K562 (cell line): Measurements from ENCODE around the gene MAD1L1. TPM values are rescaled to one million over a fixed set of nuclear protein-coding genes. Genes with fewer than 3 reads are reported as not detected.

ENCODE experiments used
- ATAC-seq: fragments of 200-7000 bp; cut with Tn5 transposase; 3 replicates; pipeline ENCODE4 v1.9.1; 2020; ENCODE audit warnings: moderate library complexity
- BruUV-seq: library from RNA; stranded (reverse); fragments of 400-500 nt; replicated peaks from 2 replicates; lab custom pipeline; 2021; lab: Mats Ljungman, UMichigan
- CTCF ChIA-PET: fragments of 300-600 bp; formaldehyde crosslinking; extraction: SDS; loops from one replicate; lab custom pipeline; 2021; ENCODE audit warnings: low intra/inter-chr PET ratio; lab: Yijun Ruan, JAX
- POLR2A ChIA-PET: fragments of 300-600, 350-650 bp; sonication (Branson Sonifier 250); formaldehyde crosslinking; extraction: SDS; loops from one replicate; lab custom pipeline; 2021; ENCODE audit warnings: antibody characterized with exemption, inconsistent platforms; lab: Yijun Ruan, JAX
- DNase-seq, 4 experiments: peaks; one replicate each; pipeline versions ENCODE4 v3.0.0 to v3.0.0-alpha.2; 2011 to 2018; ENCODE audit warnings: low spot score in 3 of 4, mixed read lengths in 3 of 4; ENCODE audit errors: extremely low read depth in 1 of 4
- FAIRE-seq: peaks from 2 replicates; lab custom pipeline; 2011; peaks lifted over from hg19 to GRCh38; lab: Jason Lieb, UNC
- H2AFZ ChIP-seq: 2 replicates; pipeline ENCODE4 v1.6.0; 2011; ENCODE audit warnings: low read depth, low read length, control low read depth, inconsistent platforms
- H3K27ac ChIP-seq: fragments of 200-600 bp; 3 replicates; pipeline ENCODE4 v1.8.0; 2011; ENCODE audit warnings: low read depth, mild to moderate bottlenecking, control low read depth, inconsistent platforms, low read length, moderate library complexity, mixed read lengths; ENCODE audit errors: extremely low read depth
- H3K27me3 ChIP-seq, 2 experiments: fragments of 300-600 bp in 1 of 2; 2 replicates in 1 of 2; 3 replicates in 1 of 2; pipeline versions ENCODE4 v1.6.0 to v1.8.0; 2011; ENCODE audit warnings: inconsistent platforms in 2 of 2, low read length in 2 of 2, mild to moderate bottlenecking in 1 of 2, mixed read lengths in 1 of 2, moderate library complexity in 1 of 2; ENCODE audit not compliant: control insufficient read depth in 2 of 2, insufficient read depth in 2 of 2
- H3K36me3 ChIP-seq: fragments of 300-600 bp; 3 replicates; pipeline ENCODE4 v1.8.0; 2011; ENCODE audit warnings: mild to moderate bottlenecking, low read length, inconsistent platforms; ENCODE audit not compliant: control insufficient read depth, insufficient read depth
- H3K4me1 ChIP-seq, 2 experiments: fragments of 200-600 bp in 1 of 2; replicated peaks in 1 of 2; 2 replicates in 1 of 2; 3 replicates in 1 of 2; pipeline versions ENCODE4 v1.5.1 to v1.8.0; 2011; ENCODE audit warnings: inconsistent platforms in 2 of 2, low read length in 2 of 2, mild to moderate bottlenecking in 1 of 2, mixed read lengths in 1 of 2, moderate library complexity in 1 of 2; ENCODE audit not compliant: control insufficient read depth in 2 of 2, insufficient read depth in 2 of 2
- H3K4me2 ChIP-seq: 2 replicates; pipeline ENCODE4 v1.6.1; 2011; ENCODE audit warnings: low read length, control low read depth, inconsistent platforms, mixed read lengths; ENCODE audit not compliant: insufficient read depth
- H3K4me3 ChIP-seq: fragments of 200-600 bp; sonication (generic), shearing (Covaris generic); 2 replicates; pipeline ENCODE4 v1.5.1; 2016; ENCODE audit warnings: control low read depth, inconsistent platforms
- H3K79me2 ChIP-seq: fragments of 200-600 bp; 3 replicates; pipeline ENCODE4 v1.8.0; 2011; ENCODE audit warnings: low read length, inconsistent platforms; ENCODE audit not compliant: control insufficient read depth, insufficient read depth
- H3K9ac ChIP-seq, 2 experiments: 2 replicates each; pipeline versions ENCODE4 v1.6.0 to v1.6.1; 2011; ENCODE audit warnings: low read depth in 2 of 2, low read length in 2 of 2, control low read depth in 1 of 2, inconsistent platforms in 1 of 2, mild to moderate bottlenecking in 1 of 2, mixed read lengths in 1 of 2; ENCODE audit not compliant: insufficient read depth in 1 of 2
- H3K9me1 ChIP-seq: one replicate; pipeline ENCODE4 v1.6.0; 2011; ENCODE audit warnings: inconsistent platforms, mild to moderate bottlenecking, low read length, moderate library complexity; ENCODE audit not compliant: control insufficient read depth, insufficient read depth
- H3K9me3 ChIP-seq: replicated peaks from 2 replicates; pipeline ENCODE4 v1.5.1; 2011; ENCODE audit warnings: low read depth, low read length, inconsistent platforms; ENCODE audit not compliant: control insufficient read depth, insufficient read depth
- H4K20me1 ChIP-seq: replicated peaks from 2 replicates; pipeline ENCODE4 v1.6.1; 2011; ENCODE audit warnings: low read length, inconsistent platforms, mixed read lengths; ENCODE audit not compliant: control insufficient read depth, insufficient read depth
- HDAC6 ChIP-seq: IDR thresholded peaks from 2 replicates; pipeline ENCODE4 v1.6.1; 2012; ENCODE audit warnings: low read depth, mild to moderate bottlenecking, control low read depth, inconsistent platforms, low read length, moderate library complexity
- TOE1 ChIP-seq, 2 experiments: fragments of 450-650 bp in 1 of 2; sonication (generic) in 1 of 2; formaldehyde crosslinking in 1 of 2; IDR thresholded peaks; 2 replicates each; pipeline versions ENCODE4 v1.7.1 to v1.8.0; 2016 to 2022; ENCODE audit warnings: borderline replicate concordance in 2 of 2, mild to moderate bottlenecking in 2 of 2, antibody characterized with exemption in 1 of 2, inconsistent platforms in 1 of 2, low read depth in 1 of 2, missing genetic modification reagents in 1 of 2, moderate library complexity in 1 of 2
- WGBS: fragments of 100-300 bp; shearing (Covaris generic); methylation state at CpG from one replicate; pipeline ENCODE4 v1.1.6; 2016; ENCODE audit warnings: low coverage, mixed read lengths; ENCODE audit not compliant: insufficient coverage; ENCODE audit errors: missing lambda C conversion rate; 5-methylcytosine and 5-hydroxymethylcytosine counted together
- in situ Hi-C: fragments of 300-500 bp; cut with MboI; formaldehyde crosslinking; loops from 4 replicates; pipeline ENCODE4 v1.15.0; 2018; ENCODE audit warnings: inconsistent platforms, mixed read lengths
- intact Hi-C: fragments of 100-400 bp; cut with micrococcal nuclease; formaldehyde crosslinking; loops from 2 replicates; pipeline ENCODE4 v1.14.2; 2022
- polyA plus RNA-seq, 8 experiments: library from polyadenylated mRNA; depleted of rRNA in 4 of 8; stranded (reverse) in 5 of 8; unstranded in 3 of 8; fragments of >200 nt; fragmentation: Nextera tagmentation in 2 of 8; fragmentation: Illumina TruSeq in 1 of 8; extraction: Ambion mirVana in 2 of 8; extraction: Trizol in 1 of 8; gene quantifications; 2 replicates each; pipeline versions ENCODE4 v1.2.1 to v1.2.3, GENCODE V29; 2011 to 2014; ENCODE audit warnings: inconsistent platforms in 1 of 8, missing spikeins in 1 of 8
- total RNA-seq, 7 experiments: library from RNA; depleted of rRNA in 6 of 7; stranded (reverse); fragments of >200 nt in 6 of 7; fragmentation: Illumina TruSeq in 2 of 7; extraction: Trizol in 2 of 7; gene quantifications; 2 replicates each; pipeline versions ENCODE4 v1.2.1 to v1.2.3, GENCODE V29; 2011 to 2021; ENCODE audit warnings: low replicate concordance in 1 of 7
- TF ChIP-seq, protein P1 (sequence below): sonication (generic); formaldehyde crosslinking; IDR thresholded peaks from 2 replicates; pipeline ENCODE4 v1.8.1; 2023; ENCODE audit warnings: missing genetic modification reagents, mild to moderate bottlenecking, borderline replicate concordance

The MAD1L1 gene
- total and polyA plus RNA-seq, 9 of the 15 experiments (the other 6 are each of a cell fraction or from before 2014, with no cell fraction given), result 1.7 to 89.7 (median 18.0) TPM

DNA sequence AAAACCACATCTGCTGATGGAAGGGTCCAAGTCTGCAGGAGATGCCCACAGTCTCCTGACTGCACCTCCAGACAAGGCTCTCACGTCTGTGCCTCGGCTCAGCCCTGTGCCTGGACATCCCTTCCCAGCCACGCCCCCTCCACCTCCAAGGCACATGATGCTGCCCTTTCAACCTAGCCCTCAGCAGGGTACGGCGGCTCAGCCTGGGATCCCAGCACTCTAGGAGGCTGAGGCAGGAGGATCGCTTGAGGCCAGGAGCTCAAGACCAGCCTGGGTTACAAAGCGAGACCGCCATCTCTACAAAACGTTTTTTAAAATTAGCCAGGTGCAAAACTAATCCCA, 14.3 kb downstream of the MAD1L1 start (continued):
- TF ChIP-seq, protein P1, sequence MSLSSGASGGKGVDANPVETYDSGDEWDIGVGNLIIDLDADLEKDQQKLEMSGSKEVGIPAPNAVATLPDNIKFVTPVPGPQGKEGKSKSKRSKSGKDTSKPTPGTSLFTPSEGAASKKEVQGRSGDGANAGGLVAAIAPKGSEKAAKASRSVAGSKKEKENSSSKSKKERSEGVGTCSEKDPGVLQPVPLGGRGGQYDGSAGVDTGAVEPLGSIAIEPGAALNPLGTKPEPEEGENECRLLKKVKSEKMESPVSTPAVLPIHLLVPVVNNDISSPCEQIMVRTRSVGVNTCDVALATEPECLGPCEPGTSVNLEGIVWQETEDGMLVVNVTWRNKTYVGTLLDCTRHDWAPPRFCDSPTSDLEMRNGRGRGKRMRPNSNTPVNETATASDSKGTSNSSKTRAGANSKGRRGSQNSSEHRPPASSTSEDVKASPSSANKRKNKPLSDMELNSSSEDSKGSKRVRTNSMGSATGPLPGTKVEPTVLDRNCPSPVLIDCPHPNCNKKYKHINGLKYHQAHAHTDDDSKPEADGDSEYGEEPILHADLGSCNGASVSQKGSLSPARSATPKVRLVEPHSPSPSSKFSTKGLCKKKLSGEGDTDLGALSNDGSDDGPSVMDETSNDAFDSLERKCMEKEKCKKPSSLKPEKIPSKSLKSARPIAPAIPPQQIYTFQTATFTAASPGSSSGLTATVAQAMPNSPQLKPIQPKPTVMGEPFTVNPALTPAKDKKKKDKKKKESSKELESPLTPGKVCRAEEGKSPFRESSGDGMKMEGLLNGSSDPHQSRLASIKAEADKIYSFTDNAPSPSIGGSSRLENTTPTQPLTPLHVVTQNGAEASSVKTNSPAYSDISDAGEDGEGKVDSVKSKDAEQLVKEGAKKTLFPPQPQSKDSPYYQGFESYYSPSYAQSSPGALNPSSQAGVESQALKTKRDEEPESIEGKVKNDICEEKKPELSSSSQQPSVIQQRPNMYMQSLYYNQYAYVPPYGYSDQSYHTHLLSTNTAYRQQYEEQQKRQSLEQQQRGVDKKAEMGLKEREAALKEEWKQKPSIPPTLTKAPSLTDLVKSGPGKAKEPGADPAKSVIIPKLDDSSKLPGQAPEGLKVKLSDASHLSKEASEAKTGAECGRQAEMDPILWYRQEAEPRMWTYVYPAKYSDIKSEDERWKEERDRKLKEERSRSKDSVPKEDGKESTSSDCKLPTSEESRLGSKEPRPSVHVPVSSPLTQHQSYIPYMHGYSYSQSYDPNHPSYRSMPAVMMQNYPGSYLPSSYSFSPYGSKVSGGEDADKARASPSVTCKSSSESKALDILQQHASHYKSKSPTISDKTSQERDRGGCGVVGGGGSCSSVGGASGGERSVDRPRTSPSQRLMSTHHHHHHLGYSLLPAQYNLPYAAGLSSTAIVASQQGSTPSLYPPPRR (CRISPR knock-in tag), result no peak

DNA sequence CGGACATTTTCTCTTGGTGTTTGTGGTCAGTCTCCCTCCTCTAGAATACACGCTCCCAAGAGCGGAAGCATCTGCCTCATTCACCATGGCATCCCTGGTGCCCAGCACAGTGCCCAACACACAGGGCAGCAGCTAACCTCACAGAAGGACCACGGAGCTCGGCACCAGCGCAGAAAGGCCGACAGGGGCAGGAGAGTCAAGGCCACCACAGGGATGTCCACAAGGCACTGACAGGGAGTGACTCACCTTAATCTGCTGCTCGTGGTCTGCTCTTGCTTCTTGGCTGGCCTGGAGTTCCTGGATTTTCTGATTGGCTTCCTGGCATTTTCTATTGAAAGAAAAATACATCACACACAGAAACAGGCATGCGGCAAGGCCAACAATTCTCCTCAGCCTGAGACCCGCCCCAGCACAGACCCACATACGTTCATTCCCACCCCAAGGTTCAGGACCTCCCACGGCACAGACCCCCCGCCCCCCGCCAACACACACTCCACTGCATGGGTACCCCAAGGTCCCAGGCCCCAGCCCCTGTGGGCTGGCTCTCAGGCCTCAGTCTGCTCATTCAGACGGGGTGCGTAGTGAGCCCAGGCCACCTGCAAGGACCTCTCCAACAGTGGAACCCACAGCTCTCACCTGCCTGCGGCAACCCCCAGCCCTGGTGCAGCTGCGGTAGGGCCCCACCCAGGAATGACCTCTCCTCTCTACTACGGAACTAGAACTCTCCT, 14.9 kb downstream of the MAD1L1 start:
- H3K36me3 ChIP-seq, result peaks cover 83% of the 10 kb centered on the region; the same call in 2 of the 3 replicates
- no TSS peak for BruUV-seq
- H3K9me1 ChIP-seq, result no peaks in the 10 kb centered on the region
- FAIRE-seq (no peak), ATAC-seq (no peak), DNase-seq (no peak)
- no peak overlapping the region for H3K27ac ChIP-seq
- ChIA-PET POLR2A (interaction anchor here (0.6 kb wide), 1 partner anchor 10 kb away, joined by 3 read pairs; no protein-coding TSS in a partner anchor), CTCF (no interaction called here)
- intact Hi-C loops, result no loop called here
- 0 out of 2 replicates have a peak, but pooled peaks cover 2% of the 10 kb centered on the region for H3K9me3 ChIP-seq
- no peaks in the 10 kb centered on the region for H3K27me3 ChIP-seq
- no peak overlapping the region for H2AFZ ChIP-seq
- no peak overlapping the region for H3K9ac ChIP-seq
- 91% methylated on average over 16 of the region's 19 CpGs for WGBS
- no peak overlapping the region for H3K4me2 ChIP-seq
- H3K79me2 ChIP-seq, result no peaks in the 10 kb centered on the region
- in situ Hi-C loops, result no loop called here
- H3K4me3 ChIP-seq, result no peak overlapping the region
- no peak for TF ChIP-seq TOE1 (IDR thresholded peaks at IDR 0.05; ENCODE audit: borderline replicate concordance)
- TF ChIP-seq TOE1 (CRISPR knock-in tag; IDR thresholded peaks at IDR 0.05; ENCODE audit: borderline replicate concordance, low read depth), result no peak
- TF ChIP-seq HDAC6, result no peak
- H4K20me1 ChIP-seq, result no peaks in the 10 kb centered on the region
- no peaks in the 10 kb centered on the region for H3K4me1 ChIP-seq
